Osteocyte (in vitro differentiated cells): ENCODE data around the gene PLEKHD1. TPM values are rescaled to one million over a fixed set of nuclear protein-coding genes. Genes with fewer than 3 reads are reported as not detected.
"Not testable (repeated sequence)": the region's sequence is repeated elsewhere in the genome, so short reads cannot be mapped to it uniquely, and the experiment has no call there.

Experiments used
- DNase-seq: peaks from one replicate; pipeline ENCODE4 v3.0.0; 2021; ENCODE audit warnings: mixed read lengths; ENCODE audit not compliant: unreplicated experiment; ENCODE audit errors: extremely low spot score
- H3K27ac Mint-ChIP-seq: one replicate; pipeline ENCODE4 v1.8.0; 2021; ENCODE audit warnings: mild to moderate bottlenecking, mixed read lengths; ENCODE audit not compliant: unreplicated experiment
- H3K27me3 Mint-ChIP-seq: one replicate; pipeline ENCODE4 v1.8.0; 2021; ENCODE audit warnings: mixed read lengths; ENCODE audit not compliant: unreplicated experiment
- H3K36me3 Mint-ChIP-seq: one replicate; pipeline ENCODE4 v1.8.0; 2021; ENCODE audit warnings: mixed read lengths; ENCODE audit not compliant: unreplicated experiment
- H3K4me1 Mint-ChIP-seq: one replicate; pipeline ENCODE4 v1.8.0; 2021; ENCODE audit warnings: mixed read lengths; ENCODE audit not compliant: unreplicated experiment
- H3K4me3 Mint-ChIP-seq: one replicate; pipeline ENCODE4 v1.8.0; 2021; ENCODE audit warnings: mild to moderate bottlenecking, moderate library complexity, mixed read lengths; ENCODE audit not compliant: unreplicated experiment
- H3K9me3 Mint-ChIP-seq: one replicate; pipeline ENCODE4 v1.8.0; 2021; ENCODE audit warnings: mixed read lengths; ENCODE audit not compliant: unreplicated experiment
- total RNA-seq: library from RNA; stranded (reverse); gene quantifications from 2 replicates; pipeline ENCODE4 v1.2.1, GENCODE V29; 2021
- TF ChIP-seq, protein P1 (sequence below): fragments of 200-600 bp; sonication (generic); IDR thresholded peaks from 2 replicates; pipeline ENCODE4 v1.5.0; 2021; ENCODE audit warnings: antibody characterized with exemption, mild to moderate bottlenecking, moderate library complexity

The PLEKHD1 gene
- total RNA-seq, 1 donor from 2014 or later: 0.08 TPM

DNA sequence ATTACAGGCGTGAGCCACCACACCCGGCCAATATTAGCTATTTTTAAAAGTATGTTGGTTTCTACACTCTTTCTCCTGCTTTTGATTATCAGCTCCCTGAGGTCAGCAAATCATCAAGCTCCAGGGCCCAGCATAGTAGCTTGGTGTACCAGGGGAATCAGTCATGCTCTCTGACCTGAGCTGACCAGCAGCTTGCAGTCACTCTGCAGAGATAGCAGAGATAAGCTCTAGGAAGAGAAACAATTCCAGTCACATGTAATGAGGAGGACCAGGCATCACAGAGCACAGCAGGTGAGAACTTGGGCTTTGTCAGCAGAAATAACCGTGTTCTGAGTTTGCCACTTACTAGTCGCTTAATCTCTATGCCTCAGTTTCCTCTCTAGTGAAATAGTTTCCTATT lies 8.5 kb downstream of the PLEKHD1 start:
- no peak for DNase-seq
- Mint-ChIP-seq H3K4me1 (no peaks in the 10 kb centered on the region), H3K27ac (no peak overlapping the region), H3K4me3 (no peak overlapping the region), H3K9me3 (no peaks in the 10 kb centered on the region), H3K27me3 (peaks cover 32% of the 10 kb centered on the region), H3K36me3 (no peaks in the 10 kb centered on the region)
- TF ChIP-seq, protein P1, sequence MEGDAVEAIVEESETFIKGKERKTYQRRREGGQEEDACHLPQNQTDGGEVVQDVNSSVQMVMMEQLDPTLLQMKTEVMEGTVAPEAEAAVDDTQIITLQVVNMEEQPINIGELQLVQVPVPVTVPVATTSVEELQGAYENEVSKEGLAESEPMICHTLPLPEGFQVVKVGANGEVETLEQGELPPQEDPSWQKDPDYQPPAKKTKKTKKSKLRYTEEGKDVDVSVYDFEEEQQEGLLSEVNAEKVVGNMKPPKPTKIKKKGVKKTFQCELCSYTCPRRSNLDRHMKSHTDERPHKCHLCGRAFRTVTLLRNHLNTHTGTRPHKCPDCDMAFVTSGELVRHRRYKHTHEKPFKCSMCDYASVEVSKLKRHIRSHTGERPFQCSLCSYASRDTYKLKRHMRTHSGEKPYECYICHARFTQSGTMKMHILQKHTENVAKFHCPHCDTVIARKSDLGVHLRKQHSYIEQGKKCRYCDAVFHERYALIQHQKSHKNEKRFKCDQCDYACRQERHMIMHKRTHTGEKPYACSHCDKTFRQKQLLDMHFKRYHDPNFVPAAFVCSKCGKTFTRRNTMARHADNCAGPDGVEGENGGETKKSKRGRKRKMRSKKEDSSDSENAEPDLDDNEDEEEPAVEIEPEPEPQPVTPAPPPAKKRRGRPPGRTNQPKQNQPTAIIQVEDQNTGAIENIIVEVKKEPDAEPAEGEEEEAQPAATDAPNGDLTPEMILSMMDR: no peak

DNA sequence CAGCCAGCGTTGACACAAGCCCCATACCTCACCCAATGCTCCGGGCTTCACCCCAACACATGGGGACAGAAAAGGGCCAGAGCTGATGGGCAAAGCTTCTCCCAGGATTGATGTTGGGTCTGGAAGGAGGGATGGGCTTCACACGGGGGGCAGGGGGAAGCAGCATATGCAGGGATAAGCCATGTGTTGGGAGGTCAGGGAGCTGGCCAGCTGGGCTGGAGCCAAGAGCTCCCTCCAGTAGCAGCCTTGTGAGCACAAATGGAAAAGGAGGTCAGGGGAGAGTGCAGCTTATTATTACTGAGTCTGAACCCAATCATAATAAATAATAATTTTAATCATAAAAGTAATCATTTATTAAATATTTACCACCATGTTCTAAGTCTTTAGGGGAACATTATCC lies 9.3 kb downstream of the PLEKHD1 start:
- DNase-seq: no peak
- Mint-ChIP-seq H3K4me1 (no peaks in the 10 kb centered on the region), H3K9me3 (no peaks in the 10 kb centered on the region), H3K27me3 (peaks cover 27% of the 10 kb centered on the region), H3K27ac (no peak overlapping the region), H3K36me3 (no peaks in the 10 kb centered on the region), H3K4me3 (no peak overlapping the region)
- TF ChIP-seq, protein P1: no peak

DNA sequence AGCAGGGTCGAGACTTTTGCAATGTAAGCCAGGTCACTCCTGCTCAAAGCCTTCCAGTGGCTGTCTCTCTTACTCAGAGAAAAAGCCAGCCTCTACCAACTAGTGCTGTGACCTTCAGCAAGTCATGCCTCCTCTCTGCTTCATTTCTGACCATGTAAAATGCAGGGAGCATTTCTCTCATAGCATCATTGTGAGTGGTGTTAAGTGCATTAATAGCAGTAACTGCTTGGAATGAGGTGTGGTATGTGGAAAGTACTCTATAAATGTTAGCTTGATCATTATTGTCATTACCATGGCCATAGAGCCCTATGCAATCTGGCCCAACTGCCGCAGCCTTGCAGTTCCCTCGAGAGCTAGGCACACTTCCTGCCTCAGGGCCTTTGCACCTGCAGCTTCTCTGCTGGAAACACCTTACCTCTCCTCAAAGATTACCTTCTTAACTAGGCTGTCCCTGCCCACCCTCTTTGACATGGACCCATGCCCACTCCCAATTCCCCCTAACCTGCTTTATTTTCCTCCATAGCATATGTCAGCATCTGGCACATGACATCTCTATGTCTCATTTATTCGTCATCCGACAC lies 10.9 kb downstream of the PLEKHD1 start:
- H3K36me3 Mint-ChIP-seq: no peaks in the 10 kb centered on the region
- H3K27ac Mint-ChIP-seq: no peak overlapping the region
- H3K27me3 Mint-ChIP-seq: peaks cover 26% of the 10 kb centered on the region
- TF ChIP-seq, protein P1: no peak
- DNase-seq: no peak
- H3K9me3 Mint-ChIP-seq: no peaks in the 10 kb centered on the region
- no peak overlapping the region for H3K4me3 Mint-ChIP-seq
- H3K4me1 Mint-ChIP-seq: no peaks in the 10 kb centered on the region

DNA sequence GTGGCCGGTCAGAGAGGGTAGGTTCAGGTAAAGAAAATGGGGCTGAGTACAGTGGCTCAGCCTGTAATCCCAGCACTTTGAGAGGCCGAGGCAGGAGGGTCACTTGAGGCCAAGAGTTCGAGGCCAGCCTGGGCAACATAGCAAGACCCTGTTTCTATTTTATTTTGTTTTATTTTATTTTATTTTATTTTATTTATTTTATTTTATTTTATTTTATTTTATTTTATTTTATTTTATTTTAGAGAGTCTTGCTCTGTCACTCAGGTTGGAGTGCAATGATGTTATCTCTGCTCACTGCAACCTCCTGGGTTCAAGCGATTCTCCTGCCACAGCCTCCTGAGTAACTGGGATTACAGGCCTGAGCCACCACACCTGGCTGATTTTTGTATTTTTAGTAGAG lies 13.3 kb downstream of the PLEKHD1 start:
- peaks cover 30% of the 10 kb centered on the region for H3K27me3 Mint-ChIP-seq
- H3K4me1 Mint-ChIP-seq, H3K4me3 Mint-ChIP-seq, H3K9me3 Mint-ChIP-seq, H3K27ac Mint-ChIP-seq, DNase-seq, H3K36me3 Mint-ChIP-seq: not testable (repeated sequence)

DNA sequence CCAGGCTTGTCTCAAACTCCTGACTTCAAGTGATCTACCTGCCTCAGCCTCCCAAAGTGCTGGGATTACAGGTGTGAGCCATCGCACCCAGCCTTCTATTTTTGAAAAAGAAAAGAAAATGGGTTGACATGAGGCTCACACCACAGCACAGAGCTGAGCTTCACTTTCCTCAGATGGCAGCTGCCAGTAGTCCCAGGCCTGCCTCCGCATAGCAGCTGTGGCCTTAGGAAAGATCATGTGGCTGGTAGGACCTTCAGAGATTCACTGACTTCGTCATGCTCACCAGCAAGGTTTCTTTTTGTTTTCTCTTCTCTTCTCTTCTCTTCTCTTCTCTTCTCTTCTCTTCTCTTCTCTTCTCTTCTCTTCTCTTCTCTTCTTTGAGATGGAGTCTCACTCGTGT lies 13.8 kb downstream of the PLEKHD1 start:
- H3K27me3 Mint-ChIP-seq: peaks cover 29% of the 10 kb centered on the region
- H3K4me3 Mint-ChIP-seq, DNase-seq: not testable (repeated sequence)

DNA sequence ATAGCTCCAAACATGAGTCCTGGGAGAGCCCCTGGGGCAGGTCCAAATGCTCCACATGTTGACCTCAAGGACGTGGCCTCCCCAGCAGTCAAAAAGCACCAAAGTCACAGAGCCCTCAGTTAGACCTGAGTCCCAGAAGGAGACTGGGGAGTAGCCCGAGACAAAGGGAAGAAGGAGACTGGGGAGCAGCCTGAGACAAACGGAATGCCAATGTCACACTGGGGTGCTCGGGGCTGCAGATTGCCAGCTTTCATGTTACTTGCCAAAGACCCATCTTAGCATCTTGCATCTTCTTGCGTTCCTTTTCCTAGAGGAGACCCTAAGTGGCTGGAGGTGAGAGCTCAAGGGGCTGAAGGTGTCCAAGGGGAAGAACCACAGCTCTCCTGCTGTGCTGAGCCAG lies 14.9 kb downstream of the PLEKHD1 start:
- no peak overlapping the region for H3K4me3 Mint-ChIP-seq
- H3K27me3 Mint-ChIP-seq: peaks cover 22% of the 10 kb centered on the region
- DNase-seq: no peak
- no peaks in the 10 kb centered on the region for H3K9me3 Mint-ChIP-seq
- peaks cover 3% of the 10 kb centered on the region for H3K4me1 Mint-ChIP-seq
- no peak overlapping the region for H3K27ac Mint-ChIP-seq
- H3K36me3 Mint-ChIP-seq: no peaks in the 10 kb centered on the region
- TF ChIP-seq, protein P1: no peak

More for the DNA sequence above, 13.8 kb downstream of the PLEKHD1 start:
- H3K36me3 Mint-ChIP-seq, H3K4me1 Mint-ChIP-seq, H3K9me3 Mint-ChIP-seq, H3K27ac Mint-ChIP-seq: not testable (repeated sequence)
